Measurements from ENCODE around the gene ARFGAP1.

The ARFGAP1 gene

DNA sequence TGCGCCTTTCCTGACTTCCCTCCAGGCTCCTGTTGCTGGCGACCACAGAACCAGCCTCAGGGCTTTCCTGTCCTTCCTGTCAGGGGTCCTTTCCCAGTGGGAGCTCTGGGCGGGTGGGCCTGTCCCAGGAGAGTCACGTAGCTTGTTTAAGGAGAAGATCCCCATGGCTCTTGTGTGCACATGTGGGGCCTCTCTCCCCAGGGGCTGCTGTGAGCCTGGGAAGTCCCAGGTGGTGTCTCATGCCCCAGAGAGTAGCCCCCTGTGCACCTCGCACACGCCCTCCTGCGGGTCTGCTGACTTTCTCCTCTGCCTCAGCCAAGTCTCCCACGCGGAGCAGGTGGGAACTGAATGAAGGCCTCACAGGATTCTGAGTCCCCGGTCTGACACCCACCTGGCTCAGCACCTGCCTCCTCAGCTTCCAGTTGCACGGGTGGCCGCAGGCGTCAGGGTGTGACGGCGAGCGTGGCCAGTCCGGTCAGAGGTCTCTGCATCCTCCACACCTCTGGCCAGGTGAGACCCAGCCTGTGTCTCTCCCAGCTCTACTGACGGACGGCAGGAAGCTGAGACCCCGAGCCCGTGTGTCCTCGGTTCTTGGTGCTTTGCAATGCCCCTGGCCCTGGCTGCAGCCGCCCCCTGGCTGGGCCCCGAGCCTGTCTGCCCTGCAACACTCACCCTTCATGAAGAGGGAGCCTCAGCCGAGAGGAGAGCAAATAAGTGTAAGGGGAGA is 12.7 kb upstream of the ARFGAP1 start:
- DNase-seq (ENCODE audit: low read depth in 2 of 3, low spot score in 2 of 3) = no peak

DNA sequence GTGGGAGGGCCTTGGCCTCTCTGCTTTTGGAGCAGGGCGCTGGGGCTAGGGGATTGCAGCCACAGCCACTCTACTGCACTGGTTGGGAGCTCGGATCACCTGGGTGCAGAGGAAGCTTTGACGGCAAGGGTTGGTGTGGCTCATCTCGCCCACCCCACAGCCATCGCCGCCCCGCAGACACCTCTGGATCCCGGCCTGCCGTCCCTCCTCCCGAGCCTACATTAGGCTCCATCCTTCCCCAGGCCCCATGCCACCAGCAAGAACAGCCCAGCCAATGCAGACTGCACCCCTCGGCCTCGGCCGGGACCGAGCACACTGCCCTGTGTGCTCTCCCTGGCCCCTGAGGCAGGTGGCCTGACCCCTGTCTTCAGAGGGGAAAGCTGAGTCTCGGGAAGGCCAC is 12.1 kb upstream of the ARFGAP1 start:
- DNase-seq (ENCODE audit: low read depth in 2 of 3, low spot score in 2 of 3) = no peak

DNA sequence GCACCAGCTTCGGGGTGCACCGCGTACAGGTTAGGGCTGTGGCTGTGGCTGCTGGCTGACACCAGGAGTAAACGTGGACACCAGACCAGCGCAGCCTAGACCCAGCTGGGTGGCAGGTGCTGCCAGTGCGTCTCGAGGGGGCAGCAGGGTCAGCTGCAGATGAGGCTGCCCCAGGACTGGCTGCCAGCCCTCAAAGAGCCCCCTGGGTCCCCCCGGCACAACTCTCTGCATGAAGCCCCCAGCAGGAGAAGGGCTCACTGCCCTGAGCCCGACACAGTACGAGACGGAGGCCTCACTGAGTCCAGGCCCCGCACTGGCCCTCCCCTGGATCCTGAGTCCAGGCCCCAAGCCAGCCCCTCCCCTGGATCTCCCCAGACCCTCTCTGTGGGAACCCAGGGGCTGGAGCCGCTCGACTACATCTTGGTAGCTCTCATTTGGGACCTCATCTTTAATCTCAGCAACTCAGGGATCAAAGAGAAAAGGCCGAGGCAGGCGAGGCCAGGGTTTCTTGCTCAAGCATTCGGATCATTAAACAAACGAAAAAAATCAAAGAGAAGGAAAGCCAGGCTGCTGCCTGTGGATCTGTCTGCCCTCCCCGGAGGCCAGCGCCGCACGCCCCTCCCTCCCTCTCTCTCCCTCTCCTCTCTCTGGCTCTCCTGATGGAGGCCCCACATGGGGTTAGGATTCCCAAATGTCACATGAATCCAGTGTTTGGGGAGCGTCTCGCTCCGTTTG is 11.4 kb upstream of the ARFGAP1 start:
- no peak for DNase-seq (ENCODE audit: low read depth in 2 of 3, low spot score in 2 of 3)

DNA sequence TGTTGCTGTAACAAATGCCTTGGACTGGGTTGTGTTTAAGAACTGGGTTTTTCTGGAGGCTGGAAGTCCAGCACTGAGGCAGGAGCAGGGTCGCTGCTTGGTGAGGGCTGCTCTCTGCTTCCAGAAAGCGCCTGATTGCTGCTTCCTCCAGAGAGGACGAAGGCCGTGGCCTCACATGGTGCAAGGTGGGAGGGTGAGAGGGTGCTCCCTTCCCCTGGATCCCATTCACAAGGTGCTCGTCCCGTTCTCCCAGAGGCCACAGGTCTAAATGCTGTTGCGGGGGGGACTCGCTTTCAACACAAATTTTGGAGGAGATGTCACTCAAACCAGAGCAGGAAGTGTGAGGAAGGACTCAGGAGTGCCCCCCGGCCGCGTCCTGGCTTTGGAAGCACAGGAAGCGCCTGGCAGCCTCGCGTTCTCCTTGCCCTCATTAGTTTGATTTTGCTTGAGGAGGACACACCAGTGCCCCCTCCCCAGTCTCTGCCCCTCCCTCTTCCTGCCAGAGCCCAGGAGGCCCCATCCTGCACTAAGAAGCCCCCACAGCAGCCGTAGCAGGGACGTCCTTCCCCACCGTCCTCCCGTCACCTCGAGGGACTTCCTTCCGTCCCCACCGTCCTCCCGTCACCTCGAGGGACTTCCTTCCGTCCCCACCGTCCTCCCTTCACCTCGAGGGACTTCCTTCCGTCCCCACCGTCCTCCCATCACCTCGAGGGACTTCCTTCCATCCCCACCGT is 10.7 kb upstream of the ARFGAP1 start:
- DNase-seq (ENCODE audit: low read depth in 2 of 3, low spot score in 2 of 3) = no peak

DNA sequence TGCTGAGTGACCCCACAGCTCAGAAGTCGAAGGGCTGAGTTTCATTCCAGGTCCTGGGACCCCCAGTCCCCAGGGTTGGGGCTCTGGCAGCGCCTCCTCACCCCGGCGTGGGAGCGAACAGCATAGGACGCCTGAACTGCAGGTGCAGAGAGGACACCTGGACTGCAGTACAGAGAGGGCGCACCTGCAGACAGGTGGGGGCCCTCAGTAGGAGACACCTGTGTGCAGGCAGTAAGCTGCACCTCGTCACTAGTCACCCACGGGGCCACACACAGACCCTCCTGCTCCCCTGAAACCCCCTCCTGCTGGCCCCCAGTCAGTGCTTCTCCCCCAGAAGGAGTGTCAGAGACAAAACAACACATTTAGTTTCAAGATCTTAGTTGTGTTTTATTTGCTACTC is 9.8 kb upstream of the ARFGAP1 start:
- DNase-seq (ENCODE audit: low read depth in 2 of 3, low spot score in 2 of 3) = no peak

DNA sequence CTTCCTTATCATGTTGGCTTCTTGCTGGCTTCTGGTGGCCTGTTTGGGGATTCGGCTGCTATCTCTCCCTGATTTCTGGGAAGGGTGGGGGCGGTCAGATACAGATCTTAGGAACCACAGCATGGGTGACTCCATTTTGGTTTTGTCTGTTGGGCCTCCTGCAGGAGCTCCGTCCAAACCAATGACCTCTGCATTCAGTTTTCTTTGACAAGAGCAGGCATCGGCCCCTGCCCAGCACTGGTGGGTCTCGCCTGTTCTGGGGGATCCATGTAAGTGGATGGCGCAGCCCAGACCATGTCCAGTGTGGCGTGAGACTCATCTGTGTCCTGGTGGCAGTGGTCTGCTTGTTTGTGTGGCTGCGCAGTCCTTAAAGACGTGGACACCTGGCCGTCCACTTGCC is 8.6 kb upstream of the ARFGAP1 start:
- DNase-seq (ENCODE audit: low read depth in 2 of 3, low spot score in 2 of 3) = no peak

DNA sequence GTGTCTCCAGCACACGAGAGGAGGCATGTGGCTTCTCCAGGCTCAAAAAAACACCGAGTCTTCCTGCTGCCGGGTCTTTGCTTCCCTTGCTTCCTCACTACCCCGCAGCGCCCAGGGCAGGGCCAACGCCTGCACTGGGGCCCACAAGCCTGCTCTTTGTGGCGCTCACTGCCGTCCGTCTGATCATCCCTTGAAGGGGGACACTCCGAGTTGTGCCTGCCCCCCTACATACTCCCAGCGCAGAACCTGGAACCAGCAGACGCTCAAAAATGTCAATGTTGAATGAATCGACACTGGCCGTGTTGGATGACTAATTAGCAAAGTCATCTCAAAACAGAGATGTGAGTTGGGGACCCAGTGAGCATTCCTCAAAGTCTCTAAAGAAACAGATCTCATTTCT is 8.1 kb upstream of the ARFGAP1 start:
- no peak for DNase-seq (ENCODE audit: low read depth in 2 of 3, low spot score in 2 of 3)

DNA sequence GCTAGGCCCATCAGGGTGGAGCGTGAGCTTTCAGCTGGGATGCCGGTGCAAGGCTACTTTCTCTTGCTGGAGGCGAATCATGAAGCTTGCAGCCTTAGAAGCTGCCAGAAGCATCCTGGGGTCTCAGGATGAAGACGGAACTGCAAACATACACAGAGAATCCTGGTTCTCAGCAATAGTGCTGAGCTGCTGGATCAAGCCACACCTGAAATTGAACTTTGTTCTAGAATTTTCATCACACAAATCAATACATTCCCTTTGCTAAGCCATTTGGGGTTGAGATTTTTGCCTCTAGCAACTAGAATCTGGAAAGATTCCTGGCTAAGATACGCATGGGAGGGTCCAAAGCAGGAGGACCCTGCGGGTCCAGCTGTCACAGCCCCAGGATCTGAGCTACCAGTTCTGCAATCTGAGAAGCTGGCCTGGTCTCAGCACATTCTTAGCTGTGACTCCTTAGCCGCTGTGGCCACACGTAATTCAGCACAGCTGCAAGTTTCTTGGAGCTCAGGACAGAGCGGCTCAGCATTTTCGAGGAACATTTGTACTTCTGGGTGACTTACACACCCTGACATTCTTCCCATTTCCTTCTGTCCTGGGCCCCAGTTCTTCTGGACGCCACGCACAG is 6.6 kb upstream of the ARFGAP1 start:
- DNase-seq (ENCODE audit: low read depth in 2 of 3, low spot score in 2 of 3) = no peak

DNA sequence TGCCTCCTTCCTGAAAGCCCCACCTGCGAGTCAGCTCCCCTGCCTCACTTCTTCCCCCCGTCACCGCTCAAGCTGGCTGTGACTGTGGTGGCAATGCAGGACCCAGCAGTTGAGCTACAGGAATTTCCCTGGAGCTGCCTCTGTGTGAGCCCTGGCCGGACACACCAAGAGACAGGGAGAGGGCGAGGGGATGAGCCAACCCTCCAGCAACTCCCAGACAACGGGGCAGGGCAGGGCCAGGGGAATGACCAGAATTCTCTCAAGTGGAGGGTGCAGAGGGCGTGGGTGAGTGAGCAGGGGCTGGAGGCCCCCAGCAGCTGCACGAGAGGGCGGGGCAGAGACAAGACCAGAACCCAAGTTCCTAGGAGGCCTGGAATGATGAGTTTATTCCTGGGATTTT is 4.9 kb upstream of the ARFGAP1 start:
- DNase-seq (ENCODE audit: low read depth in 2 of 3, low spot score in 2 of 3) = no peak

DNA sequence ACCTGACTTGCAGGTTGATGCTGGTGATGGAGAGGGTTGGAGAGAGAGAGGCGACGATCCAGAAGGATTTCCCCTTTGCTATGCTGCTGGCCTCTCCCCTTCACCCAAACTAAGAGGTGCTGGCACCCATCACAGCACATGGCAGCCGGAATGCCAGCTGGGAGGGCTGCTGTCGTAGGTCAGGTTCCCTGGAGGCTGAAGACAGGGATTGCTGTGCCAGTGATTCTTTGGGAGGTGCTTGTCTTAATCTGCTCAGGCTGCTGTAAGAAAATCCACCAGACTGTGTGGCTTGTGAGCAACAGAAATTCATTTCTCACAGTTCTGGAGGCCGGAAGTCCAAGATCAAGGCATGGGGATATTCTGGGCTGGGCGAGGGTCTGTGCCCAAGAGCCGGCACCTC is 4.4 kb upstream of the ARFGAP1 start:
- DNase-seq (ENCODE audit: low read depth in 2 of 3, low spot score in 2 of 3) = no peak

DNA sequence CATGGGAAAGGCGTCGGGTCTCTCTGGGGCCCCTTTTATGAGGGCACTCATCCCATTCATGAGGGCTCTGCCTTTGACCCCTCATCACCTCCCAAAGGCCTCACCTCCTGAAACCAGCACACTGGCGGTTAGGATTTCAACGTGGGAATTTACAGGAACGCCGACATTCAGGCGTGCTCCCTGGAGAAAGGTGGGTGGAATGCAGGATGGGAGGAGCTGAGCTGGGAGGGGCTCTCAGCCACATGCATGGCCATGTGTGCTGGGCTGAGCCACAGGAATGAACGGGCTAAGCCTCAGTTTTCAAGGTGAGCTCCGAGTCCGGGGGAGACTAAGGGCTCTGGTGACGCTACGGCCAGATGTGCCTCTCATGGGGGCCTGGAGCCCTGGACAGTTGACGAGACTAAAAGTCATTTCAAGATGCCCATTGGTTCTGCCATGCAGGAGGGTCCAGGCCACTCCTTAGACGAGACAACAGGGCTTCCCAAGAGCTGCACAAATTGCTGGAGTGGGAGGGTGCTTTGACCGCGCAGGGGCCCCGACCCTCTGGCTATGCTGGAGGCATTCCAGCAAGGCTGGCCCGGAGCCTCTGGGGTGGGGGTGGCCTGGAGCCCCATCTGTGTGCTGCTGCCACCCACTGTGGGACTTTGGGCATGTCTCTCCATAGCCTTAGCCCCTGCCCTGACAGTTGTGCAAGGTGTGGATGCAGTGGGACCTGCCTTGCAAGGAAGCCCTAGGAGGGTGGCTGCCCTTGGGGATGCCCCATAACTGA is 3.8 kb upstream of the ARFGAP1 start:
- no peak for DNase-seq (ENCODE audit: low read depth in 2 of 3, low spot score in 2 of 3)

DNA sequence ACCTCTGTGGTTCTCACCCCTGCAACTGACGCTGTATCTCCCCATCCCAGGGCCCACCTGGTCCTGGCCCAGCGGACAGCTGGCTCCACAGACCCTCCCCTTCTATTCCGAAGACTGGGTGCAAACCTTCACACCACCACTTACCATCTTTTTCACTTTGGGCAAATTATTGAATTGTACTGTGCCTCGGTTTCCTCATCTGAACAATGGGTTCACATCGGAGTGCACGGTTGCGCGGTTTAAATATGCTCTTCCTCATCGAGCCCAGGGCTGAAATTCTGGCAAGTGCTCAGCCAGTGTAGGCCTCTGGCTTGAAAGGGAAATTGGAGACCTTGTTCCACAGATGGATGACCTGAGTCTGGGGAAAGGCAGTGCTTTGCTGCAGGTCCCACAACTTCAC is 2.9 kb upstream of the ARFGAP1 start:
- DNase-seq (ENCODE audit: low read depth in 2 of 3, low spot score in 2 of 3) = no peak

DNA sequence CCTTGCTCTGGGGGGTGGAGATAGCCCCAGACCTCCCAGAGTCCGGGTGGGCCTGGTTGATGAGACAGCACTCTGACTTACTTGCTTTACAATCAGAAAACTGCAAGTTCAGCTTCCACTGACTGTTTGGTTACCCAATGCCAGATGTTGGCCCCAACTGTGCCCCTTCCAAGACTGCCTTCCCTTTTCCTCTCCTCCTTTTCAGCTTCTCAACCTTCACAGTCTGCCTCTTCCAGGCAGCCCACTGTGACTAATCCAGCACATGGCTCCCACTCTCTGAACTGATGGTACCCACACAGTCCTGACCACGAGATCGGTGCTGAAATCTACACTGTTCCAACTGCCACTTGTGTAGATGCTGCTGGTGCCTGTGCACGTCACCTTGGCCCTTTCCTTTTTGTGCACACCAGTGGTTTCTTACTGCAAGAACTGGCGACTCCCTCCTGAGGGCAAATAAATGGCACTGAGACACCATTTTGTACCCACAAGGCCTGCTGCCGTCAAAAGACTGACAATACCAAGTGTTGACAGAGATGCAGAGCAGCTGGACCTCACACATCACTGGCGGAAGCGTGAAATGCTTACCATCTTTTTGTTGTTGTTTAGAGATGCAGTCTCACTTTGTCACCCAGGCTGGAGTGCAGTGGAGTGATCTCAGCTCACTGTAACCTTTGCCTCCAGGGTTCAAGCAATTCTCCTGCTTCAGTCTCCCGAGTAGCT is 1.8 kb upstream of the ARFGAP1 start:
- no peak for DNase-seq (ENCODE audit: low read depth in 2 of 3, low spot score in 2 of 3)

DNA sequence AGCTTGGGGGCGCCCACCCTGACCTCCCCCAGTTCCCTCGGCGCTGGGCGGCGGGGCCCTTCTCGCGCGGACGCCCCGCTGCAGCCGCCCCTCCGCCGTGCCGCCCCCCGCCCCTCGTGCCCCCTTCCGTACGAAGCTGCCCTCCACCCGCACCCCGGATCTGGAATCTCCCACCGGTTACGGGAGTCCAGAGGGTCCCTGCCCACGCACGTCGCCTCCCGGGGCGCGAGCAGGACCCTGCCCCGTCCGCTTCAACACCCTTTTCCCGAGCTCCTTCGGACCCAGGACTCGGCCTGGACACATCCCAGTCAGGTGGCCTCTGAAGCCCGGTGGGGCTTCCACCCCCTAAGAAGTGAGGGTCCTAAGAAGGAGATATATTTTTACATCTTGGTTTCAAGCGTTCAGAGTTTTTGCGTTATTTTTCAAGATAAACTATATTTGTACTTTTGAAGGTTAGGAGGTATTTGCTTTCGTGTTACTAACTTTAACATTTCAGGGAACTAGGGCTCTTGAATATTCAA is 506 bp downstream of the ARFGAP1 start:
- no peak for DNase-seq (ENCODE audit: low read depth in 2 of 3, low spot score in 2 of 3)

DNA sequence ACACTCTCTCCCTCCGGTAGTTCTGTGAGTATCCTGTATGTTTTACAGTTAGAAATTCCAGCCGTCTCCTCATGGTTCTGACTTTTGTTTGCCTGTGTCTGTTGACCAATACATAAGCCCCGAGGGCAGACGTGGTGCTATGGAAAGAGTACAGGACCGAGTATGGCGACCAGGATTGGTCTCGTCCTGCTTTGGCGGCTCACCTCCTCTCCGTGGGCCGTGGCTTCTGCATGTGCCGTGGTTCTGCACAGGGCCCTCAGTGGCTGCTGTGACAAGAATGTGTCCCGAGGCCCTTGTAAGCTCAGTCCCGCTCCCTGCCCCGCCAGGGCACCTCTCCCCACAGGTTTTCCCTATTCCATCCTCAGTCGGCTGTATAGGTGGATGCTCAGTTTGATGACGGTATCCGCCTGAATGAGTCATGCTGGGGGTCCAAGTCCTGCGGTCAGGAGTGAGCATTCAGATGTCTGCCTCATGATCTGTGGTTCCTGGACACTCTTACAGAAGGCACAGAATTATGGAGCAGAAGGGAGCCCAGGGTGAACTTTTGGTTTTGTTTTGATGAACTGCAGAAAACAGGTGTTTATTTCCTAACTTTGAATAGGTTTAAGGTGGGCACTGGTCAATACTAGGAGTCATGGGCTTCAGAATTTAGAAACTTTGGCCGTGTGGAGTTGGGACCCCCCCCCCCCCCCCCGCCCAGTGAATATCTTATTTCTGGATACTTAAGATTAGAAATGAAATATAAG is 1.2 kb downstream of the ARFGAP1 start:
- no peak for DNase-seq (ENCODE audit: low read depth in 2 of 3, low spot score in 2 of 3)

DNA sequence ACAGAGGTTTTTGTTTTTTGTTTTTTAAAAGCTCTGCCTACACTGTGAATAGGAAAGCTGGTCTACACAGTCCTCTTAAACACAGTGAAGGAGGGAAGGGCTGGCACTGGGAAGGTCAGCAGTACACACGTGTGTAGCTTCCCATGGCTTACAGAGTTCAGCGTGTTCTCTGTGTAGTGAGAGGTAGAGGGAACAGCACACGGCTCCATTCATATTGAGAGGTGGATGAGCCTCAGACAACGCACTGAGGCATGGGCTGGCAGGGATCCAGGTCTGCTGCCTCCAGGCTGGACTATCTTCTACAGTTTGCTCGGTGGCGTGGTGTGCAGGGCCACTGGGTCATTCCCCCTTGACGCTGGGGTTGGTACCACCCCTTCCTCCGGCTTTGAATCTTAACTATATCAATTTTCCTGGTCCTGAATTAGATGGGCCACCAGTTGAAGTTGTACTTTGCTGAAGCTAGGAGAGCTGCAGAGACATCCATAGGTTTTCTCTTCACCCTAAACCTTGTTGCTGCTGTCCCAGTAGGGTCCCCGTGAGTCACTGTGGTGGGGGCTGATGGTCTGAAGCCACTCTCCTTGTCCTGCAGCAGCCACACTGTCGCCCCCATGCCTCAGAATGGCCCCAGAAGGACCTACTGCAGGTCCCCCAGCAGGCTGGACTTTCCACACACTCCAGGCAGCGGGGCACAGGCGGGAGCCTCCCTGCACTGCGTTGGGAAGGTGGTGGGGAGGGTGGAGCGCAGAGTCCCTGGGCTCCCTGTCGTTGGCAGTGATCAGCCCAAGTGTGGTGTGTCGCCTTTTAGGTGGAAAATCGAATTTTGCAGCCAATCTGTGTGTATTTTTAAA is 2.0 kb downstream of the ARFGAP1 start:
- no peak for DNase-seq (ENCODE audit: low read depth in 2 of 3, low spot score in 2 of 3)

DNA sequence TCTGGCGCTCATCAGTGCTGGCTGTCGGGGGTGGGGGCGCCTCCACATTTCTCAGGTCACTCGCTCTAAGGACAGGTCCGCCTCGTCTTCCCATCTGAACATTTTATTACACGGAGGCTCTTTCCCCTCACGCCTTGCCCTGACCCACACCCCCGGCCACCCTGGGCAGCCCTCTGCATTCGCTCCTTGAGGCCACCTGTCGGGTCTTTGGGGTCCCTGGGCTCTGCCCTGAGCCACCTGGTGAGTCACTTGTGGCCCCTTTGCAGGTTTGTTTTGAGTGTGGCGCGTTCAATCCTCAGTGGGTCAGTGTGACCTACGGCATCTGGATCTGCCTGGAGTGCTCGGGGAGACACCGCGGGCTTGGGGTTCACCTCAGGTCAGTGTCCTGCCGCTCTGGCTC is 3.2 kb downstream of the ARFGAP1 start:
- DNase-seq (ENCODE audit: low read depth in 2 of 3, low spot score in 2 of 3) = no peak

DNA sequence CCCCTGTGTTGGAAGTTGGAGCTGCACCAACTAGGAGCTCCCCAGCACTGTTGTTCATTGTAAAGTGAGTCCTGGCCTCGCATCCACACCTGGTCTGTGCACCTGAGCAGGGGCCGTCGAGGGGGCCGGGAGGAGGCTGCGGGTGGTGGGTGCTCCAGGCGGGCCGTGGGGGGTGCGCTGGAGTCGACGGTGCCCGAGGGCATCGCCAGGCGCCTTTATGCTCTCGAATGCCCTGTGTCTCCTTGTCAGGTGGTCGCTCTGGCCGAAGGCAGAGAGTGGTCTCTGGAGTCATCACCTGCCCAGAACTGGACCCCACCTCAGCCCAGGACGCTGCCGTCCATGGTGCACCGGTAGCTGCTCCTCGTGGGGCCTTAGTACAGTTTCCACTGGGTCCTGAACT is 4.3 kb downstream of the ARFGAP1 start:
- no peak for DNase-seq (ENCODE audit: low read depth in 2 of 3, low spot score in 2 of 3)
